GM12878 (cell line): Measurements from ENCODE around the gene C4orf17. TPM values are rescaled to one million over a fixed set of nuclear protein-coding genes. Genes with fewer than 3 reads are reported as not detected.

Source experiments
- ATAC-seq: fragments of 200-7000 bp; cut with Tn5 transposase; 3 replicates; pipeline ENCODE4 v1.9.1; 2020; ENCODE audit warnings: mild to moderate bottlenecking, moderate library complexity
- BruUV-seq: library from RNA; stranded (reverse); fragments of 400-500 nt; replicated peaks from 2 replicates; lab custom pipeline; 2021; lab: Mats Ljungman, UMichigan
- CTCF ChIA-PET: fragments of 300-600 bp; sonication (Branson Sonifier 250); formaldehyde crosslinking; extraction: SDS; loops from one replicate; lab custom pipeline; 2021; ENCODE audit warnings: inconsistent platforms; lab: Yijun Ruan, JAX
- POLR2A ChIA-PET: fragments of 350-600 bp; formaldehyde crosslinking; extraction: SDS; loops from one replicate; lab custom pipeline; 2021; ENCODE audit warnings: inconsistent platforms; lab: Charles Lee
- RAD21 ChIA-PET: fragments of 300-600 bp; sonication (Branson Sonifier 250); formaldehyde crosslinking; loops from one replicate; lab custom pipeline; 2023; ENCODE audit warnings: antibody characterized with exemption; ENCODE audit not compliant: unreplicated experiment; lab: Charles Lee
- SMC1A ChIA-PET: fragments of 300-600 bp; sonication (Branson Sonifier 250); formaldehyde crosslinking; loops from one replicate; lab custom pipeline; 2023; ENCODE audit not compliant: unreplicated experiment, uncharacterized antibody; lab: Charles Lee
- DNase-seq: peaks from one replicate; pipeline ENCODE4 v3.0.0-alpha.2; 2011; ENCODE audit warnings: low read depth, low spot score
- FAIRE-seq: peaks from 3 replicates; lab custom pipeline; 2011; peaks lifted over from hg19 to GRCh38; lab: Jason Lieb, UNC
- H2AFZ ChIP-seq: 2 replicates; pipeline ENCODE4 v1.6.0; 2011; ENCODE audit warnings: low read depth, low read length, control low read depth; ENCODE audit not compliant: control insufficient read depth
- H3K27ac ChIP-seq: 2 replicates; pipeline ENCODE4 v1.5.1; 2011; ENCODE audit warnings: control low read depth; ENCODE audit not compliant: control insufficient read depth, insufficient read depth
- H3K27me3 ChIP-seq, 2 experiments: replicated peaks in 1 of 2; 2 replicates each; pipeline versions ENCODE4 v1.6.0 to v1.6.1; 2011; ENCODE audit warnings: low read length in 1 of 2; ENCODE audit not compliant: control insufficient read depth in 2 of 2, insufficient read depth in 2 of 2
- H3K36me3 ChIP-seq, 2 experiments: 2 replicates each; pipeline ENCODE4 v1.5.1; 2011; ENCODE audit warnings: low read length in 1 of 2; ENCODE audit not compliant: control insufficient read depth in 2 of 2, insufficient read depth in 2 of 2
- H3K4me1 ChIP-seq: 2 replicates; pipeline ENCODE4 v1.6.1; 2011; ENCODE audit warnings: mild to moderate bottlenecking, low read length, moderate library complexity, mixed read lengths; ENCODE audit not compliant: control insufficient read depth, insufficient read depth
- H3K4me2 ChIP-seq: 2 replicates; pipeline ENCODE4 v1.6.0; 2011; ENCODE audit warnings: control low read depth; ENCODE audit not compliant: control insufficient read depth, insufficient read depth
- H3K4me3 ChIP-seq: fragments of 200-600 bp; sonication (generic); 2 replicates; pipeline ENCODE4 v1.5.1; 2016
- H3K79me2 ChIP-seq: 2 replicates; pipeline ENCODE4 v1.6.0; 2011; ENCODE audit warnings: low read length; ENCODE audit not compliant: control insufficient read depth, insufficient read depth
- H3K9ac ChIP-seq: 2 replicates; pipeline ENCODE4 v1.8.0; 2011; ENCODE audit warnings: low read length, control low read depth, mixed read lengths; ENCODE audit not compliant: control insufficient read depth, insufficient read depth
- H3K9me3 ChIP-seq: replicated peaks from 3 replicates; pipeline ENCODE4 v1.5.1; 2011; ENCODE audit warnings: mild to moderate bottlenecking, low read length; ENCODE audit not compliant: control insufficient read depth, insufficient read depth
- H4K20me1 ChIP-seq: 2 replicates; pipeline ENCODE4 v1.6.0; 2011; ENCODE audit not compliant: control insufficient read depth, insufficient read depth
- ATF7 ChIP-seq: fragments of 450-650 bp; IDR thresholded peaks from 2 replicates; pipeline ENCODE4 v1.6.1; 2016; ENCODE audit warnings: low read depth, mild to moderate bottlenecking
- BCLAF1 ChIP-seq: fragments of 450-650 bp; IDR thresholded peaks from 2 replicates; pipeline ENCODE4 v1.6.1; 2017; ENCODE audit warnings: antibody characterized with exemption, mild to moderate bottlenecking, moderate library complexity
- CHD4 ChIP-seq: fragments of 200-600 bp; sonication (generic); IDR thresholded peaks from 2 replicates; pipeline ENCODE4 v1.6.1; 2016; ENCODE audit warnings: mild to moderate bottlenecking
- ESRRA ChIP-seq: IDR thresholded peaks from 2 replicates; pipeline ENCODE4 v1.6.1; 2012; ENCODE audit warnings: mild to moderate bottlenecking, low read length, improper control_type of control experiment
- FOXK2 ChIP-seq: fragments of 450-650 bp; IDR thresholded peaks from 2 replicates; pipeline ENCODE4 v1.6.1; 2017; ENCODE audit warnings: mild to moderate bottlenecking, moderate library complexity
- HDAC2 ChIP-seq: fragments of 200-600 bp; sonication (generic); IDR thresholded peaks from 2 replicates; pipeline ENCODE4 v1.6.1; 2017
- LARP7 ChIP-seq: fragments of 450-650 bp; IDR thresholded peaks from 2 replicates; pipeline ENCODE4 v1.6.1; 2017; ENCODE audit warnings: mild to moderate bottlenecking
- MAX ChIP-seq: IDR thresholded peaks from 2 replicates; pipeline ENCODE4 v1.6.1; 2012; ENCODE audit warnings: low read depth, low read length, improper control_type of control experiment
- MEF2B ChIP-seq: fragments of 450-650 bp; IDR thresholded peaks from 2 replicates; pipeline ENCODE4 v1.6.1; 2018; ENCODE audit warnings: mild to moderate bottlenecking, moderate library complexity; ENCODE audit not compliant: partially characterized antibody, poor library complexity, severe bottlenecking
- MXI1 ChIP-seq: fragments of 150-350 bp; IDR thresholded peaks from 2 replicates; pipeline ENCODE4 v1.6.1; 2011; ENCODE audit warnings: low read depth, mild to moderate bottlenecking, inconsistent platforms, low read length, improper control_type of control experiment
- MYC ChIP-seq: IDR thresholded peaks from 2 replicates; pipeline ENCODE4 v1.6.1; 2011; ENCODE audit warnings: mild to moderate bottlenecking, low read length, moderate library complexity, inconsistent platforms; ENCODE audit not compliant: insufficient read depth, insufficient replicate concordance, insufficient read length, severe bottlenecking
- NFYA ChIP-seq: IDR thresholded peaks from 2 replicates; pipeline ENCODE4 v1.6.1; 2011; ENCODE audit warnings: low read depth, mild to moderate bottlenecking, low read length, improper control_type of control experiment, borderline replicate concordance
- NFYB ChIP-seq: IDR thresholded peaks from 2 replicates; pipeline ENCODE4 v1.6.1; 2011; ENCODE audit warnings: low read depth, mild to moderate bottlenecking, low read length, improper control_type of control experiment, moderate library complexity; ENCODE audit not compliant: insufficient read depth
- SMARCA5 ChIP-seq: fragments of 450-650 bp; IDR thresholded peaks from 2 replicates; pipeline ENCODE4 v1.6.1; 2017; ENCODE audit warnings: mild to moderate bottlenecking
- SMC3 ChIP-seq: IDR thresholded peaks from 2 replicates; pipeline ENCODE4 v1.6.1; 2011; ENCODE audit warnings: low read length, improper control_type of control experiment, borderline replicate concordance
- SP1 ChIP-seq: IDR thresholded peaks from one replicate; pipeline ENCODE4 v1.6.1; 2011; ENCODE audit warnings: low read depth, low read length
- STAT1 ChIP-seq: fragments of 450-650 bp; conservative IDR thresholded peaks from 2 replicates; pipeline ENCODE4 v1.6.1; 2014; ENCODE audit warnings: antibody characterized with exemption, mild to moderate bottlenecking
- SUZ12 ChIP-seq: fragments of 200-600 bp; sonication (generic); IDR thresholded peaks from one replicate; pipeline ENCODE4 v1.6.1; 2018; ENCODE audit warnings: antibody characterized with exemption, mild to moderate bottlenecking; ENCODE audit not compliant: unreplicated experiment
- ZBTB4 ChIP-seq: fragments of 450-650 bp; formaldehyde crosslinking; IDR thresholded peaks from 2 replicates; pipeline ENCODE4 v1.4.0; 2022; ENCODE audit warnings: mild to moderate bottlenecking, moderate library complexity
- ZSCAN29 ChIP-seq: fragments of 450-650 bp; IDR thresholded peaks from 2 replicates; pipeline ENCODE4 v1.6.1; 2017; ENCODE audit warnings: mild to moderate bottlenecking, moderate library complexity
- WGBS: methylation state at CpG from one replicate; pipeline ENCODE4 v1.1.6; 2016; ENCODE audit warnings: low lambda C conversion rate; ENCODE audit not compliant: insufficient replicate concordance, insufficient coverage; ENCODE audit errors: missing lambda C conversion rate; 5-methylcytosine and 5-hydroxymethylcytosine counted together
- in situ Hi-C: fragments of 300-500 bp; cut with MboI; formaldehyde crosslinking; loops from 9 replicates; pipeline ENCODE4 v1.14.3; 2018; ENCODE audit warnings: mixed read lengths
- intact Hi-C: fragments of 100-400 bp; cut with micrococcal nuclease; formaldehyde crosslinking; loops from one replicate; pipeline ENCODE4 v1.14.2; 2022; ENCODE audit not compliant: unreplicated experiment
- polyA plus RNA-seq, 11 experiments: library from polyadenylated mRNA; depleted of rRNA in 4 of 11; unstranded in 6 of 11; stranded (reverse) in 5 of 11; fragments of >200 nt; fragmentation: Nextera tagmentation in 4 of 11; fragmentation: Illumina TruSeq in 1 of 11; extraction: Ambion mirVana in 4 of 11; extraction: Trizol in 1 of 11; gene quantifications; 1 replicate in 1 of 11; 2 replicates in 10 of 11; pipeline versions ENCODE4 v1.2.1 to v1.2.3, GENCODE V29; 2011 to 2016; ENCODE audit warnings: inconsistent platforms in 2 of 11, missing spikeins in 2 of 11, low read depth in 1 of 11
- total RNA-seq, 4 experiments: library from RNA; depleted of rRNA in 3 of 4; stranded (reverse); fragments of >200 nt in 3 of 4; fragmentation: Illumina TruSeq in 1 of 4; extraction: Trizol in 1 of 4; gene quantifications; 2 replicates each; pipeline versions ENCODE4 v1.2.1 to v1.2.3, GENCODE V29; 2013 to 2021

C4orf17 gene
- total and polyA plus RNA-seq, 10 of the 15 experiments (the other 5 are each of a cell fraction or from before 2014, with no cell fraction given): not detected

GRCh38 chr4:99564921-99565320, 54.1 kb downstream of the C4orf17 start (continued):
- no peak for TF ChIP-seq SUZ12
- no peak for TF ChIP-seq MXI1
- TF ChIP-seq ZBTB4 (CRISPR knock-in tag): no peak
- TF ChIP-seq HDAC2: no peak

- intact Hi-C loops: no loop called here
- FAIRE-seq (no peak), DNase-seq (no peak), ATAC-seq (no peak)
- in situ Hi-C loops: no loop called here
- Histone ChIP-seq H3K36me3 (no peaks in the 10 kb centered on the region), H4K20me1 (no peaks in the 10 kb centered on the region), H3K9ac (no peak overlapping the region), H3K79me2 (no peaks in the 10 kb centered on the region), H3K27ac (no peak overlapping the region), H3K4me1 (peaks cover 7% of the 10 kb centered on the region), H2AFZ (no peak overlapping the region), H3K9me3 (no peaks in the 10 kb centered on the region), H3K4me3 (no peak overlapping the region), H3K4me2 (no peak overlapping the region), H3K27me3 (no peaks in the 10 kb centered on the region)
- ChIA-PET CTCF (interaction anchor here (0.9 to 1.0 kb wide), 2 partner anchors 9 to 43 kb away, joined by 3 read pairs; partner anchors contain the start of gene TRMT10A), POLR2A (interaction anchor here (0.6 kb wide), 1 partner anchor 1054 kb away, joined by 7 read pairs; no protein-coding TSS in a partner anchor), RAD21 (no interaction called here), SMC1A (no interaction called here)
- no TSS peak for BruUV-seq
- 24% methylated on average over 1 of the region's 1 CpG for WGBS
- TF ChIP-seq STAT1 (no peak), ATF7 (no peak), MAX (no peak), FOXK2 (no peak), ZSCAN29 (no peak), NFYB (no peak), SMC3 (no peak), CHD4 (no peak), BCLAF1 (no peak), LARP7 (no peak), MEF2B (no peak), SMARCA5 (no peak), SP1 (no peak), ESRRA (no peak), MYC (no peak), NFYA (no peak)
Measured at GRCh38 chr4:99571883-99572282, 61.1 kb downstream of the C4orf17 start.
